NOMO-1 treated with dmso at 0.1 percent for 144 hours (cell line): ENCODE data around the gene NUP62.

Experiments
- DNase-seq: peaks from one replicate; lab custom pipeline; 2025; ENCODE audit not compliant: unreplicated experiment; lab: John Stamatoyannopoulos, UW

The NUP62 gene

DNA sequence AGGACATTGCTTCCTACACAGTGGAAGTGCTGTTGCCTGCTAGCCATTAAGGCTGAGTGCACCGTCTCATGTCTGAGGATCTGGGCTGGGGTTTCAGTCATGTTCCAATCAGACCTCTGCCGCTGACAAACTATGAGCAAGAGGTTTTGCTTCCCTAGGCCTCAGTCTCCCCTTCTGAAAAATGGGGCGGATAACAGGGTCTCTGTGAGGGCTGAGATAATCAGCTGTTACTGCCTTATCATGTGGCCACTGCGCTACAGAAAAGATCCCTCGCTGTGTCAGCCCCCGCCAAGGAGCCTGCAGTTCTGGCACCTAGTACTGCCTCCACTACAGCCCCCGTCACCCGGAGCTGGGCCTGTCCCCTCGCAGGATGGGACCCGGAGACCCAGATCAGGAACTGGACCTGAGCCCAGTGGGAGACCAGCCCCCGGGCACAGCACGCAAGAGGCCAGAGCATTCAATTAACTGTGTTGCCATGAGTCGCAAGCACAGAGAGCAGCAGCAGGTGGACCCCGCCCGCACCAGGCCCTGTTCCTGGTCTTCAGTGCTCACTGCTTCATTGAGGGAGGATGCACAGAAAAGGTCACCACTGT is 58.9 kb downstream of the NUP62 start:
- no peak for DNase-seq

DNA sequence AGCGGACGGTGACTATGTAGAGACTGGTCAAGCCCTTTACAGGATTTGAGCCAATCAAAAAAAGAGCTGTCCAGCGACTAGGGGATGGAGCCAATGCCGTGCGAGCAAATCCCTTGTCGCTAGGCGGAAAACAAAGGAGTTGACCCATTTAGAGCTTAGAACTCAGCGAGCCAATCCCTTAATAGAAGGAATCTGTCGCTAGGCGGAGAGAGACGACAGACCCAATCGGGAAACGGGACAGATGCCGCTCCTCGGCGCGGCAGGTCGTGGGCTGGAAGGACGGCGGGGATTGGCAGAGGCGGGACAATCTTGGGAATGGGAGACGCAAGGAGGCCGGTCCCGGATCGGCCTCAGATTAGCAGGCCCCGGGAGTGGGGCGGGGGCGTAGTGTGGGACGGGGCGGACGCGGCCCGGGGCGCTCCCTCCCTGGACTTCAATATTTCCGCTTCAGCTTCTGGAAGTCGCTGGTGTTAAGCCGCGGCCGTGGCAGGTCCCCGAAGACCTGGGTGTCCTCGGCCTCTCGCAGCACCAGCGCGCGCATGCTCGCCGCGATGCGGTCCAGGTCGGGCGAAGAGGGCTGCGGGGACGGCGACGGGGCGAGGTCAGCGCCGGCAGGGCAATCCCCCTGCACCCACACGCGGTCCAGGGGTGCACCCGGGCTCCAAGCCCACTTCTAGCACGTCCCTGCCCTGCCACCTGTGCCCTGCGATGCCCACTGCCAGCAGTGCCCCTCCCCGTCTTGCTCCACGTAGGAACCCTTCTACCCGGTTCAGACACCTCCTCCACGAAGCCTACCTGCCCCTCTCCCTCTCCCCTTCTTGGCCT is 59.6 kb downstream of the NUP62 start:
- DNase-seq = peak; percentile 99

DNA sequence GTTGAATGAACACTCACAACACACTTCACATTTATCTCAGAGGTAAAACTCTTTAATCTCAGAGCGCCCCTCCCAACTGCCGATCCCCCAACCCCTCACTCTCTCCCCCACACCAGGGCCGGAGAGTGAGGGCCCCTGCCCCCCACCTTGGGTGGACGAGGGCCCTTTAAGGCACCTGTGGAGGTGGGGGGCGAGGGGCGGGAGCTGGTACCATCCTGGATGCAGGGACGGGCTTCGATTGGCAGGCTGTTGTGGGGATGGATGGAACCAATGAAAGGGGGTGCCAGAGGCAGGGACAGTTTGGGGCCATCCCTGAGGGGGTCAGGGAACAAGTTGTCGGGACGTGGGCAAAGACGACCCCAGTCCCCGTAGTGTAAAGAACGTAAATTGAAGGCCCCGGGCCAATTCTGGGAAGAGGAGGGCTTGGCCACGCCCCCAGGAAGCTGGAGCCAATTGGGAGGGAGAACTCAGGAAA is 60.3 kb downstream of the NUP62 start:
- DNase-seq = no peak

DNA sequence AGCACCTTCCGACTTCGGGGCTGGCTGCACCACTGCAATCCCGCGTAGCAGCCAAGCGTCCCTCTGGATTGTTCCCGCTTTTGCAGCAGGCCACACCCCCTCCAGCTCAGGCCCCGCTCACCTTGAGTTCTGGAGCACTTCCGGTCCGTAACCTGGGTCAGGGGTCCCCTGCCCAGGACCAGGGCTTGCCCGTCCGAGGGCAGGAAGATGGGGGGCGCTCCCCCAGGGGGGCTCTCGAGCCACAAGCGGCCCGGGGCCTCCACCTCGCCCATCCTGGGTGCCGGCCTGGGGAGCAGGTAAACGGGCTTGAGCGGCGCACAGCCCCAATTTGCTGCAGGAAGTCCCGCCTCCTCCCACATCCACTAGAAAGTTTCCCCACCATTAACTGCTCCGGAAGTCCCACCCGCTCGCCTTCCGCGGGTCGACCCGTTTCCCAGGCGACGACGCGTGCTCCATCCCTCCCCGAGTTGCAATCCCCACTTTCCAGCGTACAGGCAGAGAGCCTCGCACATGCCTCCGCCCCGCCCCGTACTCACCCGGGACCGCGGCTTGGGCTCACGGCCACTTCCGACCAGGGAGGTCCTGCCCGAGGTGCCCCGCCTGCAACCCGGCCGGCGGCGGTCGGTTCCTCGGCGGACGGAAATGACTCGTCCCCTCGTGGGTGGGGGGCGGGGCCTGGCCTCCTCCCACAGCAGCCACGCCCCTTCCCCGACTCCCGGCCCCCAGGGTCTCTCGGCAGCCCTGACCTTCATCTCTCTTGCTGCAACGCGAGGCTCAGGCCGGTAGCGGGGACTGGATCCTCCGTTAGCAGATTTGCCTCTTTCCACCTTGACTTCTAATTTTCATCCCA is 62.1 kb downstream of the NUP62 start, which contains the start of gene PNKP:
Gene PNKP, minus strand, starts transcription at position 644 of the 850 bp plus-strand sequence. Its CDS starts 372 bp downstream, at position 272.
- DNase-seq = peak; percentile 95

DNA sequence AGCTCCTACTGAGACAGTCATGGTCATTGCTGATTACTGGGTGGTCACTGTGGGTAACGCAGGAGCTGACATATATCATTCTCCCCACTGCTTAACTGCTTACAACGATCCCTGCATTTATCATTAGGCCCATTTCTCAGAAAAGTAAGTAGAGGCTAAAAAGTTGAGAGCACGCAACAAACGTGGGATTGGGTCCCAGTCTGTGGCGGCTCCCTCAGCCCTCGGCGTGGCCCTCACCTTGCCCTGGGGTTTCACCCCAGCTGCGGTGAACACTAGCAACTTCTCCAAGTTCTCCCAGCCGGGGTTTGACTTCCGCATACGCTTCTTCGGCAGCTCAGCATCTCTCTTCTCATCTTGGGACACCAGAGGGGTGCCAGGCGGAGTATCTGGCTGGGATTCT is 64.4 kb downstream of the NUP62 start:
- no peak for DNase-seq

DNA sequence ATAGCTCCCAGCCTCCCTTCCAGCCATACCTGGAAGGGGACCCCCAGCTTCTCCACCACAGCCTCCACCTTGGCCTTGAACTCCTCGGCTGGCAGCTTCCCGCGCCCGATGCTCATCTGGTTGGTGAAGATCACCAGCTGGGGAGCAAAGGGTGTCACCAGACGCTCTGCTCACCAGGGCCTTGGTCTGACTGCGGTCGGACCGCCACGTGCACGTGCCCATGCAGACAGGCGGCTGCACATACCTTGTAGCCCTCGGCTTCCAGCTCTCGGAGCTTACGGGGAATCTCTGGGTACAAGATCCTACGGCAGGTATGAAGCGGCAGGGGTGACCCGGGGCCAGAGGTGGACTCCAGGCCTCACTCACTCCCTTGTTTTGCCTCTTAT is 65.4 kb downstream of the NUP62 start:
- no peak for DNase-seq

DNA sequence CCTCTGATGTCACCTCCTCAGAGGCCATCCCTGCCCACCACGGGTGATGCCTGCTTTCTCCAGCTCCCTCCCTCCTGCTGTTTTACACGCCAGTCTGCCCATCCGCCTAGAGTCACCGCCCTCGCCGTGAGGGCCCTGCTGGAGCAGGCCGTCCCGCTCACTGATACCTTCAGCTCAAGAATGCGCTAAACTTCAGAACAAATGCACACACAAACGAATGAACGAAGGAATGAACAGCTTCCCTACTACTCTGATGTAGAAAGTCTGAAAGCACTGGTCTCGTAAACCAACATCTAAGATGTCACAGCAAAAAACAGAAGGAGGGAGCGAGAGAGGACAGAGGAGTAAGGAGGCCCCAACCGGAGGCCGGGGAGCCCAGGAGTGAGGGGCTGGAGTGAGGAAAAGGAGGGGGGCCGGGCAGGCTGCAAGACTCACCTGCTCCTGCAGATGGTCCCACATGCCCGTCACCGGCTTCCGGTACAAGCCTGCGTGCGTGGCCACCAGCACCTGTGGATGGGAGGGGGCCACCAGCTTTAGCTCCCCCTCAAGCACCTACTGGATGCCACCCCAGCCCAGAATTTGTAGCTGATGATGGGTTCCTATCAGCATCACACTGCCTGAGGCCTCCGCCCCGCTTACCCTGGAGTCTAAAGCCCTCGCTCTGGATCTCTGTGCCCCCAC is 65.9 kb downstream of the NUP62 start:
- DNase-seq = no peak

DNA sequence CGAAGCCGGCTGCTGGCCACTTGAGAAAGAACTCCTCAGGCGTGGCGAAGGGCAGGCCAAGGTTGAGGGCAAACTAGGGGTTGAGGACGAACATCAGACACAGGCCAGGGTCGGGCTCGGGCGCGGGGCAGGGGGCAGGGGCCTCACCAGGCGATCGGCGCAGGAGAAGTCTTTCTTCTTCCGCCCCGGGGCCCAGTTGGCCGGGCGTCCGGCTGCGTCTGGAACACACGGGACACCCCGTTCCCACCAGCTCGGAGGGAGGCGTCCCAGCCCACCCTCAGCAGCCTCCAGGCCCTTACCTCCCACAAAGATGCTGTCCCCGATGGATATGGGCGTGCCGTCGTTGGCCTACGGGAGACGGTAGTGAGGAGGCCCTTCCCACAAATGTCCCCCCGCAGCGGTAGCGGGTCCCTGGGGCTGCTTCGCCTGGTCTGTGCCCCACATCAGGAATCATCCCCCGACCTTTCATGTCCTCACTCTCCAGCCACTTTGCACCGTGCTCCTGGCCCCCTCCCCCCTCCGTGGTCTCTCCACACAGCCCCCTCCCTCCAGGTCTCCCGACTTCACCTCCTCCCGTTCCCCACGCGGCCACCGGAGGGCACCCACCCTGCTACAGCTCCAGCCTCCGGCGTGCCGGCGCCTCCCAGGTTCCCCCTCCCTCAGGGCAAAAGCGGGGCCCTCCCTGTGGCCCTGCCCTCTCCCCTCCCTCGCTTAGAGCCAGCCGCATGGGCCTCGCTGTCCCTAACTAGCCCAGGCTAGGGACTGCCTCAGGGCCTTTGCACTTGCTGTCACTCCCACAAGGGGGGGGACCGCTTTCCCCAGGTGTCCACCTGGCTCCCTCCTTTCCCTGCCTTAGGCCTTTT is 66.7 kb downstream of the NUP62 start:
- no peak for DNase-seq

DNA sequence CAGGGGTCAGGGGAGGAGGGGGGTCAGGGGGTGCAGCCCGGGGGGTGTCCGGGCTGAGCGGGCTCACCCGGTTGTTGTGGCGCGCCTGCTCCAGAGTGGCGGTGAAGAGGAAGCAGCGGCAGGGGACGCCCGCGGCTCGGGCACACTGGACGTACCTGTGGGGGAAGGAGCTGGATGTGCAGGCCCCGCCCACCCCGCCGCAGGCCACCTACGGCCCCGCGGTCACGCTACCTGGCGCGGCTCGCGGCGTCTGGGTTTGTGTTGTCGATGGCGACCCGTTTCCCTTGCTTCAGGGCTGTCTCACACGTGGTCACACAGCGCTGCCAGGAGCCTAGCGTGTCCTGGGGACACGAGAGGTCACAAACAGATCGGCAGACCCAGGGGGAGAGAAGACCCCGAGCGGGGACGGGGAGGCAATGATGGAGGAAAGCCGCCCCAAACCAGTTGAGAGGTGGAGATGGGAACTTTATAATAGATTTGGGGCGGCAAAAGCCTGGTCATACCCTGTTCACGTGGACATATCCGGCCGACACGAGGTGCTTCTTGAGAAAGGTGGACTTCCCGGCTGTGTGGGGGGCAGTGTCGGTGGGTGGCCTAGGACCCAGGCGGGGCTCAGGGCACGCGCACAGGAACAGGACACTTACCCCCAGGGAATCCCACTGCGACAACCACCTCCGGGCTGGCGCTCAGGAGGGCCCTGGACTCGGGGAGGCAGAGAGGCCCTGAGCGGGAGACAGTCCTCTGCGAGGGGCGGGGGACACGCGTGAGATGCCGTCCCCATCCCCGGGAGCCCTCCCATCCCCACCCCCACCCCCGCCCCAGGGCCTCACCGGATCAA is 67.5 kb downstream of the NUP62 start:
- DNase-seq = no peak

DNA sequence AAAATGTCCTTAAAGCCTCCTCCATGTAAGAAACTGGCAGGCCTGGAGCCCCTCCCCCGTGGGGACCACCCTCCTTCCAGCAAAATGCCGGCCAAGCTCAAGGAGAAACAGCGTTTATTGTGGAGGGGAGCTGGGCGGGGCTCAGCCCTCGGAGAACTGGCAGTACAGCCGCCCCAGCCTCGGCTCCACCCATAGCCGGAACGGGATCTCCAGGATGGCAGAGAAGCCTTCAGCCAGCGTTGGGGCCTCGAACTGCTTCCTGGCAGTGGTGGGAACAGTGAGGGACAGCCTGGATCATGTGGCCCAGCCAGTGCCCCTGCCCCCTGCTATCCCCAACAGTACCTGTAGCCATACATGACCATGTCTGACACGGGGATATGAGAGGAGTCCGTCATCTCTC is 68.2 kb downstream of the NUP62 start:
- DNase-seq = no peak

DNA sequence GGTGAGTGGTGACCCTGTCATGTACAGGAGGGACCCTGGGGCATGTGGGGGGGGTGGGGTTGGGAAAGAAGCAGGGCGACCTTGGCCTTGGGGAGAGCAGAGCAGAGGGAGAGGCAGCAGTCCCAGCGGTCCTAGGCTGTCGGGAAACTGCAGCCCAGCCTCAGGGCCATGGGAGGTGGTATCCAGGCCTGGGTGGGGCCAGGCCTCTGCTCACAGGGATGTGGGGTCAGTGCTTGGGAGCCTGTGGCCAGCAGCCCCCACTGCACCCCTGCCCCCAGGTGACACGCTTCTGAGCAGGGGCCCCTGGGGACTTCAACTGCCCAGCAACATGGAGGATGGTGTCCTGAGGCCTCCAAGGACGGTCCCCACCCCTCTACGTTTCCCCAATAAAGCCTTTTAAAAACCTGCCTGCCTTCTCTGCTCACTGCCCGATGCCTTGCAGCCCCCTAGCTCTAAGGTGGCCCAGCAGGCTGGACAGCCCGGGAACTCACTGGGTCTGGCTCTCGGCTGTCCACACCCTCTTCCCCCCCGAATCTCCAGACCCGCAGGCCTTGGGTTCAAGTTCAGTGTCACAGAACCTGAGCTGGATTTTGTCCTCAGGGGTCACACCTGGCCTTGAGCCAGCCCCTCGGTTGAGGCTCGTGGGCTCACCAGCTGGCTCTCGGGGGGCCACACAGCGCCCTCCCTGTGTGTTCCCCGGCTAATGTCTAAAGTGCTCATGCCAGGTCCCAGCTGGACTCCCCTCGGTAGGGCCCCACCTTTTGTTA is 68.8 kb downstream of the NUP62 start:
- no peak for DNase-seq

DNA sequence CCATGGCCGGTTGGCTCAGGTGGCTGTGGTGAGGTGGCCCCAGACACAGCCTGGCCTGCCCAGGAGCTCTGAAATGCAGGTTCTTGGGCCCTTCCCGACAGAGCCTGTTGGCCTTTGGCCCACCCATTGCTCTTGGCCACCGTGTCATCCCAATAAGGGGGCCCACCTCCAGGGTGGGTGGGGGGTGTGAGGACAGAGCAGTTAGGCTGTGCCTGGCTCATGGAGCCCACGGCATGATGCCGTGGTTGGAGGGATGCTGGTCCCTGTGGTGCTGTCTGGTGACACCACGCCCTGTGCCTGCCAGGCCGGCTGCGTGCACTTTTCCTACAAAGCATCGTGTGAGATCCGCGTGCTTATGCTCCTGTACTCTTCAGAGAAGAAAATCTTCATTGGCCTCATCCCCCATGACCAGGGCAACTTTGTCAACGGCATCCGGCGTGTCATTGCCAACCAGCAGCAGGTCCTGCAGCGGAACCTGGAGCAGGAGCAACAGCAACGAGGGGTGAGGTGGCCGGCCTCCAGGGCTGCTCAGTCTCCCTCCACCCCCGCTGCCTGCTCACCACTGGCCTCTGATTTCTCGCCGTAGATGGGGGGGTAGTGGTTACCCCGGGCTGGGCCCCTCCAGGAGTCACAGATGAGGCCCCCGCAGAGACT is 69.5 kb downstream of the NUP62 start:
- no peak for DNase-seq

DNA sequence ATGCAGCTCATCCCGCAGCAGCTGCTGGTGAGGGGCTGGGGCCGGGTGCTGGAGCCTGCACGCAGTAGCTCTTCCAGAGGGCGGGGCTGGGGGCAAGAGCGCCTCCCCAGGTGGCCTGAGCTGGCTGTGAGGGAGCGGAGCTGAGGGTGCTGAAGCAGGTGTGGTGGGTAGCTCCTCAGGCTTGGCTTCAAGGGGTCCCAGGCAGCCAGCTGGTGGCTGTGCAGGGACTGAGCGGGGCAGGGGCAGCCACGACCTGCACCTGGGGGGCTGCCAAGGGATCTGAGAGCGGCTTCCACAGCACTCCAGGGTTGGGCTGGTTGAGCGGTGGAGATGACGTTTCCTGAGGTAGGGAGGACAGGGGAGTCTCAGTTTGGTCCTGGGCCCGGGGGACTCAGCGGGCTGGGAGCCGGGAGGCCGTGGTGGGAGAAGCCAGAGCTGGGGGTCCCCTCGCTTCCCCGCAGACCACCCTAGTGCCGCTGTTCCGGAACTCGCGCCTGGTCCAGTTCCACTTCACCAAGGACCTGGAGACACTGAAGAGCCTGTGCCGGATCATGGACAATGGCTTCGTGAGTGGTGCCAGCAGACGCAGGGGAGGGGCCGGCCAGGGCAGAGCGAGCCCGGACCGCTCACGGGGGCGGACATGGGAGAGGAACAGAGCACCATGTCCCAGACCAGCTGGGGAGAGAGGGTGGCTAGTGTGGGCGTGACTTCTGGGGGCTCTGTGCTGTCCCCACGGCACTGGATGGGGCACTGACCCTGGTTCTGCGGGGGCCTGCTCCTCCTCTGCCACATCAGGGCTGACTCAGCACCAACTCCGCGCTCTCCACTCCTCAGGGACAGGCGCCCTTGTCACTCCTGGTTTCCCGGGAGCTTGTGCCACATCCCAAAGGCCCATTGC is 71.0 kb downstream of the NUP62 start:
- no peak for DNase-seq

DNA sequence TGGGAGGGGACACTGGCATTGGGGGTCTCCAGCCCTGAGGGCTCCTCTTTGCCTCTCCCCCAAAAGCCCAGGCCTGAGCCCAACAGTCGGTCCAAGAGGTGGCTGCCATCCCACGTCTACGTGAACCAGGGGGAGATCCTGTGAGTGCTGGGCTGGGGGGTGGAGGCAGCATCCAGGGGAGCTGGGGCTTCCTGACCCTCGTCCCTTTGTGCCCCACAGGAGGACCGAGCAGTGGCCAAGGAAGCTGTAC is 71.5 kb downstream of the NUP62 start:
- DNase-seq = no peak

DNA sequence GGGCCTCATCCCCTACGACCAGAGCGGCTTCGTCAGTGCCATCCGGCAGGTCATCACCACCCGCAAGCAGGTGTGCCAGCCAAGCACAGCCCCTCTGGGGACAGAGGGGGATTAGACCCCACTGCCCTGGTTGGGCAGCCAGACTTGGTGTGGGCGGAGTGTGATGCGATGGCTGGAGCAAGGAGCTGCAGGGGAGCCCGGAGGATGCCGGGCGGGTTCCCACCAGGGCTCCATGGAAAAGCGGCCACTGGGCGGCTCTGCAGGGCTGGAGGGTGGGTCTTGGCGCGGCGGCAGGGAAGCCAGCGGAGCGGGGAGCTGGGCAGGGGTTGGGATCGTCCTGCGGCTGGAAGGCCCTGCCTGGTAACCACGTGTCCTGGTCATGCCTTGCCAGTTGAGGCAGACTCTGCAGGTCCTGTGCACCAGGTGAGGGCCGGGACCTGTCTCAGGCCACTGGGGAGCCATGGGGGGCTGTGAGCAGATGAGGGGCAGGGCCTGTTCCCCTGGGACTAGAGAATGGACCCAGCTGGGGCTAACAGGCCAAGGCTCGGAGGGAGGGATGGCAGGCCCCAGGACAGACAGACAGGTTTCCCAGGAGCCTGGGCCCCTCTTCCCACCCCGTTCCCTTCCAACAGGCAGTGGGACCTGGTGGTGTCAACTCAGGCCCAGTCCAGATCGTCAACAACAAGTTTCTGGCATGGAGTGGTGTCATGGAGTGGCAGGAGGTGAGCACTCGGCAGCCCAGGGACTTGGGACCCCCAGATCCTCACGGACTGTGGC is 72.1 kb downstream of the NUP62 start:
- no peak for DNase-seq
